Testis (tissue), 2 donors: ENCODE data around the gene VAMP8.

Experiments used
- CTCF ChIP-seq, 3 experiments: fragments of 450-650 bp in 2 of 3; fragments of 200-600 bp in 1 of 3; sonication (generic) in 1 of 3; IDR thresholded peaks; one replicate each; pipeline ENCODE4 v1.5.1; 2016 to 2019; ENCODE audit warnings: antibody characterized with exemption in 3 of 3, mild to moderate bottlenecking in 2 of 3, moderate library complexity in 1 of 3
- POLR2A ChIP-seq: fragments of 450-650 bp; IDR thresholded peaks from one replicate; pipeline ENCODE4 v1.6.1; 2017; ENCODE audit warnings: antibody characterized with exemption, mild to moderate bottlenecking, moderate library complexity

GRCh38 chr2:85538507-85539360, 38.7 kb upstream of the VAMP8 start, which contains the start of gene MAT2A:
- TF ChIP-seq CTCF (IDR thresholded peaks at IDR 0.05) (peak; percentile 74 to 82 (median 81)), POLR2A (peak; percentile 96)
